ENCODE measurements around the gene MTHFD1L.
"Not testable (repeated sequence)": the region's sequence is repeated elsewhere in the genome, so short reads cannot be mapped to it uniquely, and the experiment has no call there.

The MTHFD1L gene

DNA sequence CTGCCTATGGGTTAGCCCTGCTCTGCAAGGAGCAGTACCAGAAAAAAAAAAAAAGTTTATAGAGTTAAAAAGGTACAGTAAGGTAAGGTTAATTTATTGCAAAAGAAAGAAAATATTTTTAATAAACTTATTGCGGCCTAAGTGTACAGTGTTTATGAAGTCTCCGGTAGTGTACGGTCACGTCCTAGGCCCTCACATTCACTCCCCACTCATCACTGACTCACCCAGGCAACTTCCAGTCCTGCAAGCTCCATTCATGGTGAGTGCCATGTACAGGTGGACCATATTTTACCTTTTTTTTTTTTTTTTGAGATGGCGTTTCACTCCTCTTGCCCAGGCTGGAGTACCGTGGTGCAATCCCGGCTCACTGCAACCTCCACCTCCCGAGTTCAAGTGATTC is 258.1 kb downstream of the MTHFD1L start:
- DNase-seq (ENCODE audit: low spot score) = not testable (repeated sequence)

DNA sequence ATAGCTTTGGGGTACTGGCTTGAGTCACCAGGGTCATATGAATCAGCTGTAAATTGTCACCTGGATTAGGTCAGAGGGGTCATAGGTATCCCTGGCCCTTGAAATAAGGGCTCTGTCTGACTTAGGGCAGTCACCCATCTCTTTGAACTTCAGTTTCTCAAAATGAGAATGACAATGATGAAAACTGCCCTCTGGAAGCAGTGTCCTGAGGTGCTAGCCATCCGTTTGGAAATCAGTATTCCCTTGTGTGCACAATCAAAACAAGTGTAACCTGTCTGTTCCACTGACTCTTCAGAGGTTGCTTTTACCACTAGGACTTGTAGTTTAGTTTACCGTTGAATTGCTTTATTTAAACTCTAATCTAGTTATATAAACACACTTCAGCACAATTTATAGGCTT is 259.7 kb downstream of the MTHFD1L start:
- not testable (repeated sequence) for DNase-seq (ENCODE audit: low spot score)

DNA sequence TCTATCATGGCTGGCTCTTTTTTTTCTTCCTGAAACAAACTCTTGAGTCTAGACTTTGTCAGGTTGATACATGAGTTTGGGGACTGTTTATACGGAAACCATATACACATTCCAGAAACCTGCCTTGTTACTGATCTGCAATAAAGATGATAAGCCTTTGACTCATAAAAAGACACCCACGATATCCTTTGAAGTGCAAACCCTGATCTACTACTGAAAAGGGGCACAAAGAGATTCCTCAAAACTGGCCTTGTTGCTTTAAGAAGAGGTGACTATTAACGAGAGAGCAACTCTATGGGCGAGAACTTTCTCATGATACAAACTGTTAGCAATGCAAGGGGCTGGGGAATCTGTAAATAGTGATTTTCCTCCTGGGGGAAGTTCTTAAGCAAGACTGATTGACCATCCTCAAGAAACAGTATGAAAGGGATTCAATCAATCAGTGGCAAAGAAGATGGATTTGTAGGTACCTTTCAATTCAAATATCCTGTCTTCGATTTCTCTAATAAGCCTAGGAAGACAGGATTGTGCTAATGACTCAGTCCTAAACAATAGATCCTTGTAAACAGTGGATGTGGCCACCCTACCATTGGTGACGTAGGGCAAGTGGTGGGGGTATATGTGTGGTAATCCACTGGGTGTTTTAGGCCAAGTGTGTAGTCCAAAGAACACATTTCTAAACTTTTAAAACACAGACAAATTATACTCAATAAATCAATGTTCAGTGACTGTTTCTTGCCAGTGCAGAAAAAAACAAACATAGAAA is 260.3 kb downstream of the MTHFD1L start:
- DNase-seq (ENCODE audit: low spot score) = not testable (repeated sequence)

DNA sequence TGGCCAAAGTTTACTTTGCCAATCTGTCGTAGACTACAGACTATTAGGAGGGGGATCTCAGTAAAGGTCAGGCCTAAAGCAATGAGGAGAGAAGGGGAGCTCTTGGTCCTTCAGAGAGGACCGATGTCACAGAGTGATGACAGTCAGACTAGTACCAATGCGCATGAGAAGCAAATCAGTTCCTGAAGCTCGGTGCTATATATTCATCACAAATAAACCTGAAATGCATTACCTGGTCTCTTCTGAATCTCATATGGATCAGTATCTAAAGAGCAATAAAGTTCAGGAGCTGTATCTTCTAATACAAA is 260.9 kb downstream of the MTHFD1L start:
- not testable (repeated sequence) for DNase-seq (ENCODE audit: low spot score)

DNA sequence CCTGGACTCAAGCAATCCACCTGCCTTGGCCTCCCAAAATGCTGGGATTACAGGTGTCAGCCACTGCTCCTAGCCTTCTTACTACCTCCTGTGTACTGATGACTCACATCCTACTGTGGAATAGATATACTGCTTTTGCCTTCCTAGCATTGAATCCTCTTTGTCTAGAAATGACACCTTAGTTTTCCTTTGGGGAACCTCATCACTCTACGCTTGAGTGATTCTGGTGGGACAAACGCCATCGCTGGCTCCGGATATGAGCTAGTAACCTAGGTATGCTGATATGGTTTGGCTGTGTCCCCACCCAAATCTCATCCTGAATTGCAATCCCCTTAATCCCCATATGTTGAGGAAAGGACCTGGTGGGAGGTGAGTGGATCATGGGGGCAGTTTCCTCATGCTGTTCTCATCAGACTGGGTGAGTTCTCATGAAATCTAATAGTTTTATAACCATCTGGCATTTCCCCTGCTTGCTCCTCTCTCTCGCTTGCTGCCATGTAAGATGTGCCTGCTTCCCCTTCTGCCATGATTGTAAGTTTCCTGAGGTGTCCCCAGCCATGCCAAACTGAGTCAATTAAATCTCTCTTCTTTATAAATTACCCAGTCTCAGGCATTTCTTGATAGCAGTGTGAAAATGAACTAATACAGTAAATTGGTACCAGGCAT is 261.8 kb downstream of the MTHFD1L start:
- DNase-seq (ENCODE audit: low spot score) = not testable (repeated sequence)

DNA sequence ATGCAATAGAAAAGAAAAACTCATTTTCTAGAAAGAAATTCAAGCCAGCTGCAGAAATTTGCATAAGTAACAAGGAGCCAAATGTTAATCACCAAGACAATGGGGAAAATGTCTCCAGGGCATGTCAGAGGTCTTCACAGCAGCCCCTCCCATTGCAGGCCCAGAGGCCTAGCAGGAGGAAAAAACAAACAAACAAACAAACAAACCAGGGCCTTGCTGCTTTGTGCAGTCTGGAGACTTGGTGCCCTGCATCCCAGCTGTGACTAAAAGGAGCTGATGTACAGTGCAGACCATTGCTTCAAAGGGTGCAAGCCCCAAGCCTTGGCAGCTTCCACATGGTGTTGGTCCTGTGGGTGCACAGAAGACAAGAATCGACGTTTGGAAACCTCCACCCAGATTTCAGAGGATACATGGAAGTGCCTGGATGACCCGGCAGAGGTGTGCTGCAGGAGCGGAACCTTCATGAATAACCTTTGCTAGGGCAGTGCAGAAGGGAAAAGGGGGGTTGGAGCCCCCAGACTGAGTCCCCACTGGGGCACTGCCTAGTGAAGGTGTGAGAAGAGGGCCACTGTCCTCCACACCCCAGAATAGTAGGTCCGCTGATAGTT is 263.4 kb downstream of the MTHFD1L start:
- DNase-seq (ENCODE audit: low spot score) = no peak

DNA sequence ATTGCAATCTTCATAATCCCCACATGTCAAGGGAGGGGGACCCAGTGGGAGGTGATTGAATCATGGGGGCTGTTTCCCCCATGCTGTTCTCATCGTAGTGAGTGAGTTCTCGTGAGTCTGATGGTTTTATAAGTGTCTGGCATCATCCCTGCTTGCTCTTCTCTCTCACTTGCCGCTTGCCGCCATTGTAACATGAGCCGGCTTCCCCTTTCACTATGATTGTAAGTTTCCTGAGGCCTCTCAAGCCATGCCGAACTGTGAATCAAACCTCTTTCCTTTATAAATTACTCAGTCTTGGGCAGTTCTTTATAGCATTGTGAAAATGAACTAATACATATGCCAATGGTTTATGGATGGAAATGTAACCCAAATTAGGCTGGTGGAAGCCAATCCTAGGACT is 264.8 kb downstream of the MTHFD1L start:
- DNase-seq (ENCODE audit: low spot score) = no peak

DNA sequence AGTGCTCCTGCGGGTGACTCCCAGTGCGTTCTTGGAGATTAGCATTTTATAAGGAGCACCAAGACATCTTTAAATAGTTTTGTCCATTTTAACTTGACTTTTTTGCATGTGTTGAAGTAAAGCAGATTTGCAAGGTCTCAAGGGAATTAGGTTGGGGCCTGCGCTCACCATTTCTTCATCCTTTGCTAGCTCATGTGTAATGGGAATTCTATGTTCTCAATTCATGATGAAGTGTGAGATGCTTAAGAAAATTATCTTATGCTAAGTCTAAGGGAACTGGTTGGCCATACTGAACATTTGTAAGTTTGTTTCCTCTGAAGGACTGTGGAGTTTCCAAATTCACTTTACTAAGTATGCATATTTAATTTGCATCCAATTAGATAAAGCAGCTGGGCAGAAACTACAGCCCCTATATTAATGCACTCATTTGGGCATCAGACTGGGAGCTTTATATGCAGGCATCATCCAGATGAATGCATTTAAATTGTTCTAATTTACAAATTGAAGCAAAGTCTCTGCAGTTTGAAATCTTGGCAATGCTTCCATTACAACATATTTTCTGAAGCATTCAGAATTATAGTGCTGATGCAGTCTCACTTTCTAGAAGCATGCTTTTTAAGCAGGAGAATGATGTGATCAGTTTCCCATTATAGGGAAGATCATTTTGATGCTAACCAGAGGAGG is 266.0 kb downstream of the MTHFD1L start:
- no peak for DNase-seq (ENCODE audit: low spot score)

DNA sequence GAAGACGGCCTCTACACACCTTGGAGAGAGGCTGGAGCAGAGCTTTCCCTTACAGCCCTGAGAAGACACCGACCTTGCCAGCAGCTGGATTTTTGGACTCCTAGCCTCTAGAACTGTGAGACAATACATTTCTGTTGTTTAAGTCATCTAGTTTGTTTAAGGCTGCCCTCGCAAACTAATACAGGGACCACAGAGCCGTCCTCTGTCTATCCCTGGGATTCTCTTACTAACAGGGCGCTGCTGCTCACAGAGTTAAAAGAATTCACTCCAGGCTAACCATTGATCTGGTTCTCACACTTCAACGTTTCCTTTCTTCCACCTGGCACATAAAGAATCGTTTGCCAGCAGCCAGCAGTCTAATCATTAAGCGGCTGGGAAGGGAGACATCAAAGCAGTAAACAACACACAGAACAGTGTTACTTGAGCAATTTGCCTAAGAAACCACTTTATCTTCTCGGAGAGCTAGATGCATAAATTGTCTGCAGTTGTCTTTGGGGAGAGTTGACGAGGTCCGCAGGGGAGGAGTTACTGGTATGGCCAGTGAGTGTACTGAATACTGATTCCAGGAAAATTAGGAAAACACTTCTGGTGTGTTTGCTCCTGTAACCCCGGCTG is 270.7 kb downstream of the MTHFD1L start:
- DNase-seq (ENCODE audit: low spot score) = no peak

DNA sequence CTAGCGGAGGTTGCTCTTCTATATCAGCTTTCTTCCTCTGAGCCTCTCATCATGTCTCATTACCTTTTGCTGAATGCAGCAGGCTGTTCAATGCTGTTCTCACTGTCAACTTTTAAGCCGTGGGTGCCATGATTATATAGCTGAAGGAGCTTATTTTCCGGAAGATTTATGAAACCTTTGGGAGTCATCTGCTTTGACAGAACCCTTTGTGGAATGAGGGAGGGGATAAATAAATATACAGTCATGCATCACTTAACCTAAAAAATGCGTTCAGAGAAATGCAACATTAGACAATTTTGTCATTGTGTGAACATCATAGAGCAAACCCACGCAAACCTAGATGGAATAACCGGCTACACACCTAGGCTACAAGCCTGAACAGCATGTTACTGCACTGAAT is 272.0 kb downstream of the MTHFD1L start:
- no peak for DNase-seq (ENCODE audit: low spot score)

DNA sequence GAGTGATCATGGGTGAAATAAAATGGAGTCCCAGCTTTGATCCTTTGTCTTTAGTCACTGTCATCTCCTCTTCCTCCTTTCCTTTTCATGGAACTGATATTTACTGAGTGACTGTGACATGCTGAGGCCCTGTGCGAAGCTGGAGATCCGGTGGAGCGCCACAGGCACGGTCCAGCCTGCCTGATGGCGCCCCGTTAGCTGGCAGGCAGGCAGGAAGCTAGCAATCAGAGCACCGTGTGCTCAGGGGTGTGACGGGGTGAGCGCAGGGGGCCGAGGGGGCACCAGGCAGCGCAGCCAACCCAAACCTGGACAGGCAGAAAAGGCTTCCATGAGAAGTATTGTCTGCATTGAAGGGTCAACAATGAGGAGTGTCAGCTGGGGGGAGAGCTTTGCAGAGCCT is 274.0 kb downstream of the MTHFD1L start:
- DNase-seq (ENCODE audit: low spot score) = no peak

DNA sequence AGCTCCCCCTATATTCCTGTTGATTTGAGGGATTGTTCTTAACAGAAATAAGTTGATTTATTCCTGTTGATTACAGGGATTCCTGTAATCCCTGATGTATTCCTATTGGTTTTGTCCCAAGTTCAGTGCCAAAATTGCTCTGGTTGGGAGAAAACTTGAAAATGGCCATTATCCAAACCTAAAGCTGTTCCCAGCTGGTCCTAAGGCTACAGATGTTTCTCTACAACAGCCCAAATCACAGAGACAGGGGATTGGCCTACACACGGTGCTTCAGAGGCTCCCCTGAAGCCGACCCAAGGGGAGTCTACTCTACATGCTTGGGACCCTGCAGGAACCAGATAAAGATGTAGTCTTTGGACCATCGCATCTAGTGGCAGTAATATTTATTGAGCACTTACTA is 275.3 kb downstream of the MTHFD1L start:
- DNase-seq (ENCODE audit: low spot score) = no peak

DNA sequence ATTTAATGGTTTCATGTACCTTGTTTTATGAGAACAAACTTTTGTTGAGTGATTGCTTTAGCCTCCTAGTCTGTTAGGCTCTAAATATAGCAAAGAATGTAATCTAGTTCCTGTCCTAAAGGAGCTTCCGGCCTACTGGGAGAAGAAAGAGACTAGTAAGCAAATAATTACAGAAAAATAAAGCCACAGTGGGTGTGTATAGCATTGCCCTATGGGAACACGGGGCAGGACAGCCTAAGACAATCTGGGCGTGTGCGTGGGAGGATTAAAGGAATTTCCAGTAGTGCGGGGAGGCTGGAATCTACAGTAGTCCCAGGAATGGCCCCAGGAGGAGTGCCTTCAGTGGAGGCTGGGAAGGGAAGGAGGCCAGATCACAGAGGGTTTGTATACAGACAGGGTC is 276.2 kb downstream of the MTHFD1L start:
- no peak for DNase-seq (ENCODE audit: low spot score)

DNA sequence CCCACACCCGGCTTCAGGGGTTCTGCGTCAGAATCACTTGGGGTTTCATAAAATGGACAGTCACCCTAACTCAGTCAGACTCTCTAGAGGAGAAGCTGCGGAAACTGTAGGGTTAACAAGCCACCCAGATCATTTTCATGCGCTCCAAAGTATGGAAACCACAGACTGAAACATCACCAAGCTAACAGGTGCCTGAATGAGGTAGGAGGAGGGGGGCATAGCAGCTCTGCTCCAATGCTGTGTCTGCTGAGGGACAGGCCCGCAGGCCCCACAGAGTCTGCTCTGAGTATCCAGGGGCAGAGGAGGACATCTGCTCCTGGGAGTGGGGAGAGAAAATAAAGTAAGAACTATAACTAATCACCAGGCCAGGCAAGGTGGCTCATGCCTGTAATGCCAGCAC is 277.2 kb downstream of the MTHFD1L start:
- DNase-seq (ENCODE audit: low spot score) = no peak

DNA sequence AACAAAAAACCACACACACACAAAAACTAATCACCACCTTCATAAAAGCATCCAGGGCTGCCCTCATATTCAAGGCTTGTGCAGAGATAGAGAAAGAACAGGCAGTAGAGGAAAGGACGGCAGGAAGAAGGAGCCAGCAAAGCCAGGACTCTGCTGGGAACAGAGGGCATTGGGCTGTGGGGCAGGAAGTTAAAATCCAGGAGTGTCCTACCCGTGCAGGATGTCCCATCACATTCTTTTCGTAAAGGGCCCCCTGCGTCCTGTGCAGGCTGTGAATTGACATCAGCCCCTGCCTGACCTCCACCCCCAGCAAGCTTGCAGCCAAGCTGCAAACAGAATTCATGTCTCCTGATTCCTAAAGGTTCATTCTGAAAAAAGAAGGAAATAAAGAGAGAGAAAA is 277.8 kb downstream of the MTHFD1L start:
- DNase-seq (ENCODE audit: low spot score) = no peak

DNA sequence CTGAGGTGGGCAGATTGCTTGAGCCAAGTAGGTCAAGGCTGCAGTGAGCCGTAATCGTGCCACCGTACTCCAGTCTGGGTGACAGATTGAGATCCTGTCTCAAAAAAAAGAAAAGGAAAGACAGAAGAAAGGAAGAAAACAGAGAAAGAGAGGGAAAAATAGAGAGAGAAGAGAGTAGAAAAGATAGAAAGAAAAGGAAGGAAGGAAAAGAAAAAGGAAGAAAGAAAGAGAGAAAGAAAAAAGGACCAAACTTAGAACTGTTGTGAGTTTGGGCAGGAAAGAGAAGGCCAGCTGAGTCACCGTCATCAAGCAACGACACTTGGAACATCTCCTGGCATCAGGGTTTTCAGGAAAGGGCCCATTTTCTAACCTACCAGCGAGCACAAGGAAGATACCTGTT is 278.3 kb downstream of the MTHFD1L start:
- DNase-seq (ENCODE audit: low spot score) = no peak

DNA sequence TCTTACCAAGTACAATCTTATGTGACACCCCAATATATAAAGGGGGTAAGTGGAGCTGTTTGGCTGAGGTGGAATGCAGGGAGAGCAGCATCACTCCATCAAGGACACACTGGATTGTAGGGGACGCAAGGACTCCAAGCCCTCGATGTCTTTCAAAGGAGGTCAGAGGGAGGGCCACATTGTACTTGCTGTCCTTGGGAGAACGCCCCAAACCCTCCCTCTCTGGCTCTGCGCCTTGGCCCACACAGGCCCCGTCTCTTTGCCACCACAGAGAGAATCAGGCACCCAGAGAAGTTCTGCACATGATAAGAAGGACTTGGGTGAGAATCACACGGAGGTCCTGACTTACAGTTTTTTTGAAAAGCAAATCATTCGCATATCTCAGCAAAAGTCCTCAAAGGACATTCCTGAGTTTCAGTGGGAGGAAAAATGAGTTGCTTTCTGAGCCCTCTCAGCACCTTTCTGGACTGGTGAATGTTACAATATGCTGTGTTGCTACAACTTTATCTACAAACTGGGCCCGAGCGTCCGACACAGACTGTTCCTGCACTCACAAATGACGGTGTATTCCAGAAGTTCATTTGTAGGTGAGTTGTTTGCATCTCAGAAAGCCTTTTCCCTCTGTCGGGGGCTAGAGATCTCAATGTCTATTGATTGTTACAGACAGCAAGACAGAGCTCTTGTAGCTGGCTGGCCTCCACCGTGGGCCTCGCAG is 281.8 kb downstream of the MTHFD1L start:
- no peak for DNase-seq (ENCODE audit: low spot score)

DNA sequence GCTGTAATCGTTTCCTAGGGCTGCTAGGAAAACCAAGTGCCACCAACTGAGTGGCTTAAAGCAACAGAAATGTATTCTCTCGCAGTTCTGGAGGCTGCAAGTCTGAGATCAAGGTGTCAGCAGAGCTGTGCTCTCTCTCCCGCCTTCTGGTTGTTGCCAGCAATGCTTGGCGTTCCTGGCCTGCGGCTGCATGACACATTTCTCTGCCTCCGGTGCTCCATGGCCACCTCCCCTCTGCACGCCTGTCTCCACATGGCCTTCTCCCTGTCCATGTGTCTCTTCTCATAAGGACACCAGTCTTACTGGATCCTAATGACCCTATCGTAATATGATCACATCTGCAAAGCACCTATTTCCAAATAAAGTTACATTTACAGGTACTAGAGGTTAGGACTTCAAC is 282.6 kb downstream of the MTHFD1L start:
- DNase-seq (ENCODE audit: low spot score) = no peak

DNA sequence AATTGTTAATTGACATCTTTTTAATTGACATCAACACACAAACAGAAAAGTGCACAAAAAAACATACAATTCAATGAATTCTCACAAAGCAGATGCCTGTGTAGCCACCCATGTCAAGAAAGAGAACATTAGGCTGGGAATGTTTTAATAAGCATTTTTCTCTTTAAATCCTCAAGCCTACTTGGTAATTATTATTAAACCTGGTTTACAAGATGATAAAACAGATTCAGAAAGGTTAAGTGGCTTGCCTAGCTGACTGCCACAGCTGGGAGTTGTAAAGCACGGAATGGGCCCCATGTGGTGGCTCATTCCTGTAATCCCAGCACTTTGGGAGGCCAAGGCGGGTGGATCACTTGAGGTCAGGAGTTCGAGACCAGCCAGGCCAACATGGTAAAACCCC is 284.3 kb downstream of the MTHFD1L start:
- DNase-seq (ENCODE audit: low spot score) = no peak

All from iPS-NIHi11 (cell line).